Cardiac septum (tissue), 1 donor: ENCODE results near the gene C2orf92. TPM values are rescaled to one million over a fixed set of nuclear protein-coding genes. Genes with fewer than 3 reads are reported as not detected.
A peak's percentile ranks its signal among the peaks of the same experiment; 100 is the strongest.

Experiments used
- DNase-seq: peaks from one replicate; pipeline ENCODE4 v3.0.0-alpha.2; 2020; ENCODE audit warnings: low spot score
- intact Hi-C: fragments of 100-400 bp; cut with DNase I; formaldehyde crosslinking; loops from one replicate; pipeline ENCODE4 v1.14.0; 2022
- total RNA-seq: library from RNA; stranded (reverse); fragmentation: NEBNext Ultra II Directional; extraction: Animal tissue kit (Norgen Biotek cat#: 25700); gene quantifications from one replicate; pipeline ENCODE4 v1.2.1, GENCODE V29; 2021
- donor health status: DM: no; HTN: no; CAD: no.

C2orf92 gene
- total RNA-seq, 1 donor from 2014 or later, result 4.6 TPM

DNA sequence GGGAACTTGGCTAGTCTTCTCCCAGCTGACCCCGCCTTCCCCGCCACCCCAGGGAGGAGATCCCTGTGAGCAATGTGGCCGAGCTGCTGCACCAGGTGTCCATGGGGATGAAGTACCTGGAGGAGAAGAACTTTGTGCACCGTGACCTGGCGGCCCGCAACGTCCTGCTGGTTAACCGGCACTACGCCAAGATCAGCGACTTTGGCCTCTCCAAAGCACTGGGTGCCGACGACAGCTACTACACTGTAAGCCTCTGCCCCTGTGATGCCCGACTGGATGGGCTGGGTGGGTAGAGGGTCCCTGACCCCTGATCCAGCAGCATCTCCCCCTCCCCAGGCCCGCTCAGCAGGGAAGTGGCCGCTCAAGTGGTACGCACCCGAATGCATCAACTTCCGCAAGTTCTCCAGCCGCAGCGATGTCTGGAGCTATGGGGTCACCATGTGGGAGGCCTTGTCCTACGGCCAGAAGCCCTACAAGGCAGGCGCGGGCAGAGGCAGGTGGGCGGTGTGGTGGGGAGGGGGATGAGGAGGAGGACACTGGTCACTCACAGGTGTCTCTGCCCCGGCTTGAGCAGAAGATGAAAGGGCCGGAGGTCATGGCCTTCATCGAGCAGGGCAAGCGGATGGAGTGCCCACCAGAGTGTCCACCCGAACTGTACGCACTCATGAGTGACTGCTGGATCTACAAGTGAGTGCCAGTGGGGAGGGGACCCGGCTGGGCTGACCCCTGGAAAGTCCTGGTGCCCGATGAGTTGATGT is 68.1 kb downstream of the C2orf92 start:
- intact Hi-C loops, result no loop called here
- DNase-seq, result peak; percentile 66

- intact Hi-C loops, result no loop called here
- DNase-seq, result peak; percentile 56
These were observed 68.9 kb downstream of the C2orf92 start for GRCh38 chr2:97738179-97739019.

- intact Hi-C loops, result no loop called here
- DNase-seq, result peak; percentile 44
These were observed 69.7 kb downstream of the C2orf92 start for GRCh38 chr2:97739020-97739892.

- DNase-seq, result peak; percentile 50
- intact Hi-C loops, result no loop called here
These were observed 70.4 kb downstream of the C2orf92 start for GRCh38 chr2:97739893-97740245.

DNA sequence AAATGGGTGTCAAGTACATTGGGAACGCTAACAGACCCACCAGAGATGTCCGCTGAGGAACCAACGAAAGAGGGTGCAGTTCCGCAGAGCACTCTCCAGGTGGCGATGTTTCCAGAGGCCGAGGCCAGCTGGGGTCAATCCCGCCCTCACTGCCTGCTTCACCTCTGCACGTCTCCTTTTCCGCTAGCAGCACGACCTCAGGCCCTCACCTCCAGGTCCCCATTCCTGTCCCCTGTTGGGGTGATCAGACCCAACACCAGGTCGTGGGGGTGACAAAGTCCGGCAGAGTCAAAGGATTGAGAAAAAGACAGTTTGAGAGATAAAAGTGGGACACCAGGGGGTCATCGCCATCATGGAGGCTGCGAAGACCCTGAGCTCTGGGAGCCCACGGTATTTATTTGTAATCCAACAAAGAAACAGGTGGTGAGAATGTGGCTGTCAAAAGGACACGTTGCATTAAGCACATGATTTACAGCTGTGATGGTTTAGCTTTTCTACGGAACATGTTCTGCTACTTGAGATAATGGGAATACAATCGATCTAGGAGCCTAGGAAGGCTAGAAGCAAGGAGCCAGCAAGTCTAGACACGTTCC is 71.2 kb downstream of the C2orf92 start:
- peak; percentile 73 for DNase-seq
- intact Hi-C loops, result no loop called here

DNA sequence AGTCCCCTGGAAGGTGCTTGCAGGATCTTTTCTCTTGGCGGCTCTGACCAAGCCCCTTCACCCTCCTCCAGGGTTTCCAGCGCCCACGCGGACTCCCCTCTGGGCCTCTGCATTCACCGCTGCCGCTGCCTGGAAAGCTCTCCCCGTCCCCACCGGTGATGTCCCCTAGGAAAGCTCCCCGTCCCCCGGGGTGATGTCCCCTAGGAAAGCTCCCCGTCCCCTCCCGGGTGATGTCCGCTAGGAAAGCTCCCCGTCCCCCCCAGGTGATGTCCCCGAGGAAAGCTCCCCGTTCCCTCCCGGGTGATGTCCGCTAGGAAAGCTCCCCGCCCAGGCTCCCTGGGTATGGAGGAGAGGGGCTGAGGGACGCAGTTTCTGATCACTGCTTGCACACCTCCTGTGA is 71.7 kb downstream of the C2orf92 start:
- DNase-seq, result peak; percentile 66

DNA sequence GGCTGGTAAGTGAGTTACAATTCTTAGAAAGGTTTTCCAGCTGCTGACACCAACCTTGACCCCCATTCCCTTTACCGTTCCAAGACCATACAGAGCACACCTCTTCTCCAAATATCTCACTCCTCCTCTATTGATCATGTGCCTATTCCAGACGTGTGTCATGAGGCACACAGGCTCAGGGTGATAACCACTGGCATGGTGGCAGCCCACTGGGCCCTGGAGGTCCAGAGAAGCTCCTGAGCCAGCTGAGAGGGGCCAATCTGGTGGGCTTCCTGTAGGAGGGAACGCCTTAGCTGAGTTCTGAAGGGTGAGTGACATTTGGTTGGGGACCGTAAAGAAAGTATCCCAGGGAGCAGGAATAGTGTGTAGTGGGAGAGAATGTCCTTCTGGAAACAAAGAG is 72.2 kb downstream of the C2orf92 start:
- DNase-seq, result no peak
- intact Hi-C loops, result no loop called here

More for the DNA sequence above, 71.7 kb downstream of the C2orf92 start:
- intact Hi-C loops, result no loop called here

GRCh38 chr2:97742381-97742847 is 72.9 kb downstream of the C2orf92 start:
- peak; percentile 44 for DNase-seq
- intact Hi-C loops, result no loop called here

- DNase-seq, result peak; percentile 66
- intact Hi-C loops, result no loop called here
These were observed 74.4 kb downstream of the C2orf92 start for GRCh38 chr2:97743913-97744312.

- intact Hi-C loops, result no loop called here
- peak; percentile 41 for DNase-seq
These were observed 76.1 kb downstream of the C2orf92 start for GRCh38 chr2:97745474-97746174.

- intact Hi-C loops, result no loop called here
These were observed 77.8 kb downstream of the C2orf92 start for GRCh38 chr2:97747285-97747684.

GRCh38 chr2:97747716-97748115 is 78.2 kb downstream of the C2orf92 start:
- intact Hi-C loops, result loop anchor here (1.0 kb wide), 1 partner anchor 37 kb away; no protein-coding TSS in a partner anchor
- DNase-seq, result no peak

More at GRCh38 chr2:97747285-97747684, 77.8 kb downstream of the C2orf92 start:
- no peak for DNase-seq

DNA sequence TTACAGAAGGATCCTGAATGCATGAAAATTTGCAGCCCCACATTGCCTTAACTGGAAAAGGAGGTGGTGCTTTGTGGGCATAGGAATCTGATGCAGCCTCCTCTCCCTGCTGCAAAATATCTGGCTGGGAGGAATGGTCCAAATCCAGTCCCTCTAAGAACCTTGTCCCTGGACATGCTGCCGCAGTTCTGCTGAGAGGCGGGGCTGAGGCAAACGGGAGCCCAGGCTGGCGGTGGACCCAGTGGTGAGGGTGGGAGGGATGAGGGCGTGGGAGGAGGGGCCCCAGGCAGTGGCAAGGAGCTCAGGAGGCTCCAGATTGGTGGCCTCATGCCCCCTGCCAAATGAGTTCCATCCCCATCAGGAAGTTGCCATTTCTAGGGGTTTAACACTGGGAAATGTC is 80.1 kb downstream of the C2orf92 start:
- DNase-seq, result no peak

DNA sequence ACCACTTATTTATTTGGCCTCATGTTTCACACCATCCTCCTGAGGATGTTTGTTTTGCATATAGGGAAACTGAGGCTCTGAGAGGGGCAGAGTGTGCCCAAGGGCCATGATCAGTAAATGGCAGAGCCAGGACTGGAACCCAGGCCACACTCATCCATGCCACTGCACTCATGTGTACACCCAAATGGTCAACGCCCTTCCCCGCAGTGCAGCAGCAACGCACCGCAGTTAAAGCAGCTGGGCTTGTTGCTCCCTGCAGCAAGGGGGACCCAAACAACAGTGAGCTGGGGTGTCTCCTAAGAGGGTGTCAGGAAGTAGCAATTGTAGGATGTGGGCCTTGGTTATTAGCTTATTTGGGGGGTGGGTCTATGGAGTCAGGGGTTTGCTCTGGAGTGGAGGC is 80.5 kb downstream of the C2orf92 start:
- intact Hi-C loops, result no loop called here
- no peak for DNase-seq

More for the DNA sequence above, 80.1 kb downstream of the C2orf92 start:
- intact Hi-C loops, result no loop called here

DNA sequence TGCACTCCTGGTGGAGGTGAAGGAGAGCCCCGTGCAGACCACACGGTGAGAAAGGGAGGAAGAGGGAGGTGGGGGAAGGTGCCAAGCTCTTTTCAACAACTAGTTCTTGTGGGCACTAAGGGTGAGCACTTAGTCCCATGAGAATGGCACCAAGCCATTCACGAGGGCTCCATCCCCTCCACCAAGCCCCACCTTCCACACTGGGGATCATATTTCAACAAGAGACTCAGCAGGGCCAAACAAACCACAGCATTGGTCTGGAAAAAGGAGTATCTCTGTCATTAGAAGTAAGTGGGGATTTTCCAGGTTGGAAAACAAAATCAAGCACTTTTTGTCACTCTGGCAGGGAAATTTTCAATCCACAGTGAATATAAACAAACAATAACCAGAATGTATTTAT is 82.2 kb downstream of the C2orf92 start:
- DNase-seq, result no peak
- intact Hi-C loops, result no loop called here
